Stomach (tissue), 4 donors: ENCODE data around the gene GNLY.

Experiments
- CTCF ChIP-seq, 7 experiments: fragments of 450-650 bp in 4 of 7; fragments of 200-600 bp in 3 of 7; sonication (generic) in 3 of 7; IDR thresholded peaks; one replicate each; pipeline ENCODE4 v1.5.1; 2016 to 2019; ENCODE audit warnings: antibody characterized with exemption in 7 of 7, control low read depth in 2 of 7, mild to moderate bottlenecking in 1 of 7
- EP300 ChIP-seq: sonication (generic); formaldehyde crosslinking; IDR thresholded peaks from one replicate; pipeline ENCODE4 v1.6.1; 2017; ENCODE audit warnings: antibody characterized with exemption
- POLR2A ChIP-seq, 4 donors: fragments of 450-650 bp; IDR thresholded peaks; one replicate each; pipeline ENCODE4 v1.6.1; 2016; ENCODE audit warnings: antibody characterized with exemption in 4 of 4, control low read depth in 2 of 4, mild to moderate bottlenecking in 1 of 4, moderate library complexity in 1 of 4
- POLR2AphosphoS5 ChIP-seq, 3 donors: sonication (generic); formaldehyde crosslinking; IDR thresholded peaks; one replicate each; pipeline ENCODE4 v1.6.1; 2016; ENCODE audit warnings: antibody characterized with exemption in 3 of 3

GRCh38 chr2:85681372-85681763 lies 12.8 kb upstream of the GNLY start:
- no peak for TF ChIP-seq CTCF (IDR thresholded peaks at IDR 0.05)
- no peak for TF ChIP-seq POLR2AphosphoS5 (IDR thresholded peaks at IDR 0.05)
- TF ChIP-seq POLR2A (IDR thresholded peaks at IDR 0.05), result no peak
- no peak for TF ChIP-seq EP300
